SK-N-MC (cell line): ENCODE measurements around the gene NFATC3.

ENCODE experiments used
- EZH2 ChIP-seq: fragments of 200-600 bp; sonication (generic); IDR thresholded peaks from one replicate; pipeline ENCODE4 v1.6.1; 2017; ENCODE audit warnings: antibody characterized with exemption
- FOXP2 ChIP-seq: optimal IDR thresholded peaks from 2 replicates; pipeline ENCODE3; 2011; ENCODE audit warnings: mild to moderate bottlenecking, moderate library complexity; ENCODE audit not compliant: insufficient read depth; ENCODE audit errors: extremely low read length, control extremely low read depth

DNA sequence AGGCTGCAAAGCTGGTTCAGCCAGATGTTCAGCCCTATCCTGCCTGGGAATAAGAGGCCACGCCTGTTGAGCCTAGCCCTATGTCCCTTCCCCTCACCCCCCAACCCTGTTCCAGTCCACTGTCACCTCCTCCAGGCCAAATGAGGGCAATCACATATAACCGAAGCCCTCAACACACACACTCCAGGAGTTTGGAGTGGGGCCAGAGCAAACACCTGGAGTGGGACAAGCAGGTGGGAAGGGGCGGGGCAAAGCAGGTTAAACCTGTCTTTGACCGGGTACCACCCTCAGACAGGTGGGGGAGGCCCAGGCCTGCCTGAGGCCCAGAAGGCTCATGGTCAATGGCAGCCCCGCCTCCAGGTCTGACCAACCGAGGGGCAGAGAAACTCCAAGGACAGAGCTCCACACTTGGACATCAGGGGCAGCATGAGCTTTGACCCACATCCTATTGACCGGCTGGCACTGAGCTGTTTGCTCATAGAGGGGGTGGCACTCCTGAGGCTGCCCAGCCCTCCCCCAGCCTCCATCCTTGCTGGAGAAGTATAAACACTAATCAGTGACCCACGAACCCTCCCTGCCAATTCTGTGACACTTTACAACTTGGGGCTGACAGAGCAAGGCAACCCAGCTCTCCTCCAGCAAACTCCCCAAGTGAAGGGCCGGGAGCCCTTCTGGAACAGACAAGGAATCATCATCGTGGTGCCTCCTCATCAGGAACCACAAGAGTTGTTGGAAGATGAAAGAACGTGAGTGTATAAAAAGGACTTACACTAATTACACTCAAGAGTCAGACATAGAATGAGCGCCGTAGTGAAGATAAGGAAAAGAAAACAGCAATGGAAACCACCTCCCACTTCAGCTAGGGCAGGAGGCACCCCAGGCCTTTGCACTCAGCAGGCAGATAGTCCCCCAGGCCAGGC lies 149.3 kb downstream of the NFATC3 start:
- TF ChIP-seq EZH2 (no peak), FOXP2 (no peak)
